GM19395 (cell line): ENCODE results near the gene HHATL.
"Not testable (repeated sequence)": the region's sequence is repeated elsewhere in the genome, so short reads cannot be mapped to it uniquely, and the experiment has no call there.

Experiments
- ATAC-seq: cut with Tn5 transposase; IDR thresholded peaks from one replicate; pipeline ENCODE4 v1.9.1; 2021; ENCODE audit warnings: mild to moderate bottlenecking, moderate library complexity; ENCODE audit not compliant: unreplicated experiment

HHATL gene

GRCh38 chr3:42734263-42734860 is 31.8 kb upstream of the HHATL start:
- ATAC-seq: no peak

GRCh38 chr3:42733501-42734262 is 31.1 kb upstream of the HHATL start:
- ATAC-seq: no peak

- ATAC-seq: no peak
Observed at GRCh38 chr3:42732829-42733459, 30.3 kb upstream of the HHATL start.

- ATAC-seq: no peak
Observed at GRCh38 chr3:42732196-42732828, 29.7 kb upstream of the HHATL start.

- ATAC-seq: no peak
Observed at GRCh38 chr3:42731476-42732195, 29.0 kb upstream of the HHATL start.

- ATAC-seq: no peak
Observed at GRCh38 chr3:42730706-42731420, 28.3 kb upstream of the HHATL start.

- ATAC-seq: no peak
Observed at GRCh38 chr3:42730294-42730693, 27.7 kb upstream of the HHATL start.

- no peak for ATAC-seq
Observed at GRCh38 chr3:42729404-42730145, 27.0 kb upstream of the HHATL start.

- no peak for ATAC-seq
Observed at GRCh38 chr3:42728668-42729364, 26.2 kb upstream of the HHATL start.

- no peak for ATAC-seq
Observed at GRCh38 chr3:42728056-42728455, 25.5 kb upstream of the HHATL start.

GRCh38 chr3:42725454-42725853 is 22.9 kb upstream of the HHATL start:
- no peak for ATAC-seq

GRCh38 chr3:42723219-42723618 is 20.6 kb upstream of the HHATL start:
- ATAC-seq: no peak

GRCh38 chr3:42722442-42722841 is 19.8 kb upstream of the HHATL start:
- ATAC-seq: not testable (repeated sequence)

GRCh38 chr3:42721690-42722089 is 19.1 kb upstream of the HHATL start:
- no peak for ATAC-seq

- ATAC-seq: no peak
Observed at GRCh38 chr3:42720126-42720525, 17.5 kb upstream of the HHATL start.

GRCh38 chr3:42719002-42719401 is 16.4 kb upstream of the HHATL start:
- ATAC-seq: no peak

GRCh38 chr3:42718338-42718737 is 15.7 kb upstream of the HHATL start:
- no peak for ATAC-seq

GRCh38 chr3:42717306-42717705 is 14.7 kb upstream of the HHATL start:
- ATAC-seq: no peak

GRCh38 chr3:42714171-42714852 is 11.7 kb upstream of the HHATL start:
- ATAC-seq: no peak
